B cell (primary cell): ENCODE measurements around the gene SLC27A1. TPM values are rescaled to one million over a fixed set of nuclear protein-coding genes. Genes with fewer than 3 reads are reported as not detected.

Experiments
- ATAC-seq: fragments of 200-7000 bp; cut with Tn5 transposase; one replicate; pipeline ENCODE4 v1.10.0; 2021; ENCODE audit warnings: low read depth, mild to moderate bottlenecking, moderate number of reproducible peaks, moderate library complexity
- CTCF ChIA-PET: fragments of 350-600 bp; sonication (Branson Sonifier 250); formaldehyde crosslinking; loops from one replicate; lab custom pipeline; 2021; ENCODE audit warnings: antibody characterized with exemption, inconsistent platforms; lab: Charles Lee
- POLR2A ChIA-PET: fragments of 350-600 bp; sonication (Branson Sonifier 250); formaldehyde crosslinking; loops from one replicate; lab custom pipeline; 2021; ENCODE audit warnings: antibody characterized with exemption; lab: Charles Lee
- DNase-seq: peaks from one replicate; pipeline ENCODE4 v3.0.0; 2013
- H2AFZ ChIP-seq: 2 replicates; pipeline ENCODE4 v1.6.1; 2012; ENCODE audit warnings: mild to moderate bottlenecking, low read depth, low read length; ENCODE audit not compliant: insufficient read depth, poor library complexity, severe bottlenecking
- H3K27ac ChIP-seq, 2 donors: 1 replicate in 1 of 2; 2 replicates in 1 of 2; pipeline ENCODE4 v1.5.1; 2012 to 2013; ENCODE audit warnings: low read length in 2 of 2, mild to moderate bottlenecking in 2 of 2, moderate library complexity in 1 of 2
- H3K27me3 ChIP-seq, 4 experiments: fragments of 200-600 bp in 1 of 4; sonication (generic) in 1 of 4; replicated peaks in 1 of 4; 1 replicate in 2 of 4; 2 replicates in 2 of 4; pipeline versions ENCODE4 v1.6.1 to v1.7.0; 2013 to 2016; ENCODE audit warnings: low read length in 3 of 4, mild to moderate bottlenecking in 2 of 4, mixed read lengths in 1 of 4, moderate library complexity in 1 of 4; ENCODE audit not compliant: insufficient read depth in 4 of 4, control insufficient read depth in 3 of 4; ENCODE audit errors: control extremely low read depth in 1 of 4
- H3K36me3 ChIP-seq, 2 experiments: replicated peaks in 1 of 2; 1 replicate in 1 of 2; 2 replicates in 1 of 2; pipeline versions ENCODE4 v1.6.1 to v1.7.1; 2013; ENCODE audit warnings: low read length in 1 of 2; ENCODE audit not compliant: insufficient read depth in 2 of 2, control insufficient read depth in 1 of 2; ENCODE audit errors: control extremely low read depth in 1 of 2, extremely low read depth in 1 of 2
- H3K4me1 ChIP-seq, 2 donors: fragments of 200-600 bp in 1 of 2; sonication (generic) in 1 of 2; 1 replicate in 1 of 2; 2 replicates in 1 of 2; pipeline versions ENCODE4 v1.5.1 to v1.6.1; 2013 to 2017; ENCODE audit warnings: low read length in 2 of 2; ENCODE audit not compliant: control insufficient read depth in 2 of 2, insufficient read depth in 2 of 2
- H3K4me2 ChIP-seq: replicated peaks from 2 replicates; pipeline ENCODE3; 2012; ENCODE audit warnings: mild to moderate bottlenecking, low read depth, low read length; ENCODE audit not compliant: poor library complexity, severe bottlenecking
- H3K4me3 ChIP-seq, 5 experiments: fragments of 200-600 bp in 1 of 5; sonication (generic) in 1 of 5; 1 replicate in 3 of 5; 2 replicates in 2 of 5; pipeline versions ENCODE4 v1.5.1 to v1.7.0; 2011 to 2016; ENCODE audit warnings: low read length in 4 of 5, mild to moderate bottlenecking in 4 of 5, low read depth in 2 of 5, control low read depth in 1 of 5, moderate library complexity in 1 of 5; ENCODE audit not compliant: insufficient read depth in 1 of 5; ENCODE audit errors: control extremely low read depth in 1 of 5, extremely low read depth in 1 of 5
- H3K79me2 ChIP-seq: fragments of 200-600 bp; sonication (generic); one replicate; pipeline ENCODE4 v1.6.0; 2016; ENCODE audit warnings: low read length; ENCODE audit not compliant: control insufficient read depth, insufficient read depth
- H3K9ac ChIP-seq: fragments of 200-600 bp; sonication (generic); 2 replicates; pipeline ENCODE4 v1.6.1; 2017; ENCODE audit warnings: mild to moderate bottlenecking, low read length, moderate library complexity
- H3K9me3 ChIP-seq, 3 donors: one replicate each; pipeline versions ENCODE4 v1.6.1 to v1.7.1; 2013; ENCODE audit warnings: low read length in 2 of 3; ENCODE audit not compliant: control insufficient read depth in 2 of 3, insufficient read depth in 1 of 3; ENCODE audit errors: control extremely low read depth in 1 of 3
- H4K20me1 ChIP-seq: 2 replicates; pipeline ENCODE4 v1.6.0; 2012; ENCODE audit warnings: mild to moderate bottlenecking, low read length; ENCODE audit not compliant: insufficient read depth, control insufficient read depth, poor library complexity, severe bottlenecking
- H3K27ac Mint-ChIP-seq: one replicate; pipeline ENCODE4 v1.8.0; 2021; ENCODE audit warnings: mixed read lengths
- H3K27me3 Mint-ChIP-seq: one replicate; pipeline ENCODE4 v1.8.0; 2021; ENCODE audit warnings: mixed read lengths
- H3K4me1 Mint-ChIP-seq: one replicate; pipeline ENCODE4 v1.8.0; 2021; ENCODE audit warnings: mixed read lengths
- H3K4me3 Mint-ChIP-seq: one replicate; pipeline ENCODE4 v1.8.0; 2021; ENCODE audit warnings: mixed read lengths
- H3K9me3 Mint-ChIP-seq: one replicate; pipeline ENCODE4 v1.8.0; 2022; ENCODE audit warnings: mixed read lengths; ENCODE audit not compliant: insufficient read depth
- CTCF ChIP-seq: fragments of 200-600 bp; IDR thresholded peaks from one replicate; pipeline ENCODE4 v1.8.0; 2022; ENCODE audit warnings: antibody characterized with exemption, mild to moderate bottlenecking
- EZH2 ChIP-seq: IDR thresholded peaks from 2 replicates; pipeline ENCODE4 v1.6.1; 2012; ENCODE audit warnings: borderline replicate concordance, low read depth, mild to moderate bottlenecking, moderate library complexity, low read length; ENCODE audit not compliant: insufficient read depth, poor library complexity, severe bottlenecking
- WGBS: methylation state at CpG from one replicate; pipeline ENCODE4 v1.1.5; 2013; ENCODE audit warnings: missing lambda C conversion rate; ENCODE audit not compliant: insufficient coverage; 5-methylcytosine and 5-hydroxymethylcytosine counted together
- intact Hi-C: fragments of 100-400 bp; cut with micrococcal nuclease; formaldehyde crosslinking; loops from one replicate; pipeline ENCODE4 v1.10.0; 2022
- polyA plus RNA-seq: library from polyadenylated mRNA; depleted of rRNA; stranded (reverse); fragments of >200 nt; gene quantifications from 2 replicates; pipeline ENCODE4 v1.2.3, GENCODE V29; 2012
- total RNA-seq, 2 donors: library from RNA; stranded (reverse); fragments of 120-200 nt in 1 of 2; gene quantifications; 1 replicate in 1 of 2; 2 replicates in 1 of 2; pipeline versions ENCODE4 v1.2.3 to v1.2.4, GENCODE V29; 2013 to 2022

SLC27A1 gene
- total and polyA plus RNA-seq, 2 donors (not counting 1 experiment from before 2014, with no cell fraction given), result 5.1 to 9.5 TPM

- intact Hi-C loops, result loop anchor here (5.0 kb wide), 1 partner anchor 823 kb away; the partner anchor contains the start of gene NWD1
- H3K27me3 Mint-ChIP-seq, result no peaks in the 10 kb centered on the region
- no peak overlapping the region for H3K4me2 ChIP-seq
- H3K9me3 Mint-ChIP-seq, result no peaks in the 10 kb centered on the region
- peaks cover 0 to 17% (median 0%) of the 10 kb centered on the region in 3 donors for H3K9me3 ChIP-seq
- H3K4me1 ChIP-seq, result peaks cover 26 to 46% of the 10 kb centered on the region in 2 donors
- WGBS, result 95% methylated on average over 24 of the region's 30 CpGs
- DNase-seq, result no peak
- CTCF ChIA-PET, result interaction anchor here (1.0 to 1.8 kb wide), 4 partner anchors 12 to 35 kb away, joined by 3 to 5 read pairs (median 4); no protein-coding TSS in a partner anchor
- no peak for ATAC-seq
- POLR2A ChIA-PET, result interaction anchor here (0.8 to 4.0 kb wide), 5 partner anchors 10 to 29 kb away, joined by 4 to 29 read pairs (median 16); partner anchors contain the start of gene PGLS
- H3K27me3 ChIP-seq, result no peaks in the 10 kb centered on the region
- peaks cover 52% of the 10 kb centered on the region for H3K4me1 Mint-ChIP-seq
- no peak overlapping the region for H3K4me3 ChIP-seq
- H3K4me3 Mint-ChIP-seq, result no peak overlapping the region
- H3K9ac ChIP-seq, result no peak overlapping the region
- TF ChIP-seq EZH2, result no peak
- TF ChIP-seq CTCF, result no peak
- no peak overlapping the region for H3K27ac ChIP-seq
- H3K27ac Mint-ChIP-seq, result peak overlapping the region; percentile 75
- H4K20me1 ChIP-seq, result peaks cover 94% of the 10 kb centered on the region
- H2AFZ ChIP-seq, result no peak overlapping the region
- H3K36me3 ChIP-seq, result peaks cover 1 to 76% of the 10 kb centered on the region in 2 experiments
- peaks cover 38% of the 10 kb centered on the region for H3K79me2 ChIP-seq
Observed at GRCh38 chr19:17540174-17540573, 69.8 kb downstream of the SLC27A1 start.

- Histone ChIP-seq H3K4me2 (no peak overlapping the region), H3K9ac (no peak overlapping the region), H3K9me3 (peaks cover 0 to 17% (median 0%) of the 10 kb centered on the region in 3 donors), H3K36me3 (peaks cover 1 to 72% of the 10 kb centered on the region in 2 experiments), H3K79me2 (peaks cover 35% of the 10 kb centered on the region), H2AFZ (no peak overlapping the region), H4K20me1 (peaks cover 92% of the 10 kb centered on the region), H3K27ac (no peak overlapping the region), H3K27me3 (no peaks in the 10 kb centered on the region), H3K4me3 (no peak overlapping the region), H3K4me1 (peaks cover 26 to 45% of the 10 kb centered on the region in 2 donors)
- DNase-seq (no peak), ATAC-seq (no peak)
- intact Hi-C loops, result loop anchor here (5.0 kb wide), 1 partner anchor 824 kb away; the partner anchor contains the start of gene NWD1
- H3K9me3 Mint-ChIP-seq, result no peaks in the 10 kb centered on the region
- no peak for TF ChIP-seq CTCF
- TF ChIP-seq EZH2, result no peak
- 100% methylated on average over 1 of the region's 4 CpGs for WGBS
- ChIA-PET POLR2A (interaction anchor here (1.8 kb wide), 1 partner anchor 30 kb away, joined by 11 read pairs; the partner anchor contains the start of gene PGLS), CTCF (interaction anchor here (1.0 kb wide), 1 partner anchor 18 kb away, joined by 3 read pairs; no protein-coding TSS in a partner anchor)
- H3K4me3 Mint-ChIP-seq, result no peak overlapping the region
- H3K27me3 Mint-ChIP-seq, result no peaks in the 10 kb centered on the region
- H3K27ac Mint-ChIP-seq, result no peak overlapping the region
- H3K4me1 Mint-ChIP-seq, result peaks cover 56% of the 10 kb centered on the region
Observed at GRCh38 chr19:17541184-17541759, 70.9 kb downstream of the SLC27A1 start.
